ENCODE measurements around the gene GSAP. TPM values are rescaled to one million over a fixed set of nuclear protein-coding genes. Genes with fewer than 3 reads are reported as not detected.

GSAP gene
- total and polyA plus RNA-seq, 2 donors (not counting 1 experiment from before 2014, with no cell fraction given), result 4.4 to 21.5 TPM

- Histone ChIP-seq H2AFZ (ENCODE audit: low read length) (no peak overlapping the region), H3K27me3 (ENCODE audit: control insufficient read depth, insufficient read depth, low read length) (no peaks in the 10 kb centered on the region), H3K79me2 (ENCODE audit: control insufficient read depth, insufficient read depth, low read length) (no peaks in the 10 kb centered on the region), H3K36me3 (ENCODE audit: control insufficient read depth, insufficient read depth, low read length) (no peaks in the 10 kb centered on the region), H3K4me3 (replicated peaks in 1 of 4; ENCODE audit: control extremely low read depth in 1 of 4, insufficient read depth in 1 of 4, low read depth in 3 of 4, low read length in 4 of 4) (no peak overlapping the region), H3K27ac (ENCODE audit: insufficient read depth, low read length) (no peak overlapping the region), H3K9ac (ENCODE audit: insufficient read depth, low read length) (no peak overlapping the region), H4K20me1 (ENCODE audit: control insufficient read depth, extremely low read depth, insufficient read depth, low read length) (no peaks in the 10 kb centered on the region), H3K4me2 (ENCODE audit: extremely low read depth, insufficient read depth, low read length) (no peak overlapping the region), H3K4me1 (ENCODE audit: control insufficient read depth, extremely low read depth, insufficient read depth, low read length) (no peaks in the 10 kb centered on the region), H3K9me3 (ENCODE audit: control insufficient read depth, insufficient read depth, low read depth, low read length) (no peaks in the 10 kb centered on the region)
- TF ChIP-seq EZH2 (IDR thresholded peaks at IDR 0.05; ENCODE audit: low read length, missing control alignments) (no peak), CTCF (conservative IDR thresholded peaks at IDR 0.05 in 1 of 2, IDR thresholded peaks at IDR 0.05 in 1 of 2; ENCODE audit: low read depth in 1 of 2, low read length in 2 of 2) (no peak)
- no peak for DNase-seq (ENCODE audit: low read depth in 2 of 2)
These were observed 109.7 kb downstream of the GSAP start for GRCh38 chr7:77306231-77307067.

- no peak overlapping the region for H3K9ac ChIP-seq (ENCODE audit: insufficient read depth, low read length)
- H3K4me2 ChIP-seq (ENCODE audit: extremely low read depth, insufficient read depth, low read length), result no peak overlapping the region
- H2AFZ ChIP-seq (ENCODE audit: low read length), result no peak overlapping the region
- no peaks in the 10 kb centered on the region for H3K4me1 ChIP-seq (ENCODE audit: control insufficient read depth, extremely low read depth, insufficient read depth, low read length)
- H3K36me3 ChIP-seq (ENCODE audit: control insufficient read depth, insufficient read depth, low read length), result no peaks in the 10 kb centered on the region
- H3K4me3 ChIP-seq (replicated peaks in 1 of 4; ENCODE audit: control extremely low read depth in 1 of 4, insufficient read depth in 1 of 4, low read depth in 3 of 4, low read length in 4 of 4), result no peak overlapping the region
- H4K20me1 ChIP-seq (ENCODE audit: control insufficient read depth, extremely low read depth, insufficient read depth, low read length), result no peaks in the 10 kb centered on the region
- H3K79me2 ChIP-seq (ENCODE audit: control insufficient read depth, insufficient read depth, low read length), result no peaks in the 10 kb centered on the region
- no peaks in the 10 kb centered on the region for H3K9me3 ChIP-seq (ENCODE audit: control insufficient read depth, insufficient read depth, low read depth, low read length)
- H3K27ac ChIP-seq (ENCODE audit: insufficient read depth, low read length), result no peak overlapping the region
- H3K27me3 ChIP-seq (ENCODE audit: control insufficient read depth, insufficient read depth, low read length), result no peaks in the 10 kb centered on the region
- TF ChIP-seq EZH2 (IDR thresholded peaks at IDR 0.05; ENCODE audit: low read length, missing control alignments) (no peak), CTCF (conservative IDR thresholded peaks at IDR 0.05 in 1 of 2, IDR thresholded peaks at IDR 0.05 in 1 of 2; ENCODE audit: low read depth in 1 of 2, low read length in 2 of 2) (no peak)
- no peak for DNase-seq (ENCODE audit: low read depth in 2 of 2)
These were observed 120.6 kb downstream of the GSAP start for GRCh38 chr7:77295549-77295948.

GRCh38 chr7:77293046-77293445, 123.1 kb downstream of the GSAP start:
- Histone ChIP-seq H3K9ac (ENCODE audit: insufficient read depth, low read length) (no peak overlapping the region), H3K79me2 (ENCODE audit: control insufficient read depth, insufficient read depth, low read length) (no peaks in the 10 kb centered on the region), H3K4me2 (ENCODE audit: extremely low read depth, insufficient read depth, low read length) (no peak overlapping the region), H3K9me3 (ENCODE audit: control insufficient read depth, insufficient read depth, low read depth, low read length) (no peaks in the 10 kb centered on the region), H3K4me3 (replicated peaks in 1 of 4; ENCODE audit: control extremely low read depth in 1 of 4, insufficient read depth in 1 of 4, low read depth in 3 of 4, low read length in 4 of 4) (no peak overlapping the region), H2AFZ (ENCODE audit: low read length) (no peak overlapping the region), H3K27me3 (ENCODE audit: control insufficient read depth, insufficient read depth, low read length) (no peaks in the 10 kb centered on the region), H3K27ac (ENCODE audit: insufficient read depth, low read length) (no peak overlapping the region), H4K20me1 (ENCODE audit: control insufficient read depth, extremely low read depth, insufficient read depth, low read length) (no peaks in the 10 kb centered on the region), H3K4me1 (ENCODE audit: control insufficient read depth, extremely low read depth, insufficient read depth, low read length) (no peaks in the 10 kb centered on the region), H3K36me3 (ENCODE audit: control insufficient read depth, insufficient read depth, low read length) (no peaks in the 10 kb centered on the region)
- no peak for DNase-seq (ENCODE audit: low read depth in 2 of 2)
- TF ChIP-seq EZH2 (IDR thresholded peaks at IDR 0.05; ENCODE audit: low read length, missing control alignments) (no peak), CTCF (conservative IDR thresholded peaks at IDR 0.05 in 1 of 2, IDR thresholded peaks at IDR 0.05 in 1 of 2; ENCODE audit: low read depth in 1 of 2, low read length in 2 of 2) (no peak)

All from fibroblast of lung (primary cell).